Activated naive CD4-positive, alpha-beta T cell treated with anti-CD3 and anti-CD28 coated beads for 36 hours (primary cell): ENCODE results near the gene SKIDA1. TPM values are rescaled to one million over a fixed set of nuclear protein-coding genes. Genes with fewer than 3 reads are reported as not detected.
A peak's percentile ranks its signal among the peaks of the same experiment; 100 is the strongest.

Source experiments
- CTCF ChIA-PET: fragments of 350-600 bp; sonication (Branson Sonifier 250); formaldehyde crosslinking; loops from one replicate; lab custom pipeline; 2021; ENCODE audit warnings: antibody characterized with exemption; lab: Charles Lee
- DNase-seq: peaks from one replicate; pipeline ENCODE4 v3.0.0-alpha.2; 2020
- H3K27ac Mint-ChIP-seq: one replicate; pipeline ENCODE4 v1.8.0; 2021; ENCODE audit warnings: mild to moderate bottlenecking, mixed read lengths
- H3K27me3 Mint-ChIP-seq: one replicate; pipeline ENCODE4 v1.8.0; 2021; ENCODE audit warnings: low read depth, mixed read lengths
- H3K36me3 Mint-ChIP-seq: one replicate; pipeline ENCODE4 v1.8.0; 2021; ENCODE audit warnings: low read depth, mixed read lengths
- H3K4me1 Mint-ChIP-seq: one replicate; pipeline ENCODE4 v1.8.0; 2021; ENCODE audit warnings: low read depth, mixed read lengths
- H3K4me3 Mint-ChIP-seq: one replicate; pipeline ENCODE4 v1.8.0; 2021; ENCODE audit warnings: mild to moderate bottlenecking, moderate library complexity, mixed read lengths
- H3K9me3 Mint-ChIP-seq: one replicate; pipeline ENCODE4 v1.8.0; 2021; ENCODE audit warnings: mixed read lengths
- intact Hi-C: fragments of 100-400 bp; cut with micrococcal nuclease; formaldehyde crosslinking; loops from one replicate; pipeline ENCODE4 v1.15.1; 2023
- total RNA-seq, 2 experiments: library from RNA; stranded (reverse); gene quantifications; one replicate each; pipeline ENCODE4 v1.2.3, GENCODE V29; 2021

SKIDA1 gene
- total RNA-seq, 2 experiments from 2014 or later: 0.10 TPM; not detected in 1

- CTCF ChIA-PET: no interaction called here
- no peaks in the 10 kb centered on the region for H3K27me3 Mint-ChIP-seq
- intact Hi-C loops: loop anchor here (1.0 to 5.0 kb wide), 10 partner anchors 10 to 1562 kb away; partner anchors contain the start of genes COMMD3, DNAJC1, MSRB2 and SKIDA1
- peak overlapping the region; percentile 85 for H3K4me3 Mint-ChIP-seq
- peak overlapping the region; percentile 63 for H3K27ac Mint-ChIP-seq
- peaks cover 19% of the 10 kb centered on the region for H3K4me1 Mint-ChIP-seq
- no peaks in the 10 kb centered on the region for H3K9me3 Mint-ChIP-seq
- peak; percentile 58 for DNase-seq
- peaks cover 18% of the 10 kb centered on the region for H3K36me3 Mint-ChIP-seq
Measured at GRCh38 chr10:21534604-21535493, 9.4 kb upstream of the SKIDA1 start.

- DNase-seq: no peak
- H3K36me3 Mint-ChIP-seq: peaks cover 14% of the 10 kb centered on the region
- intact Hi-C loops: loop anchor here (1.0 to 5.0 kb wide), 10 partner anchors 9 to 1563 kb away; partner anchors contain the start of genes COMMD3, DNAJC1, MSRB2 and SKIDA1
- H3K4me1 Mint-ChIP-seq: peaks cover 19% of the 10 kb centered on the region
- CTCF ChIA-PET: no interaction called here
- peak overlapping the region; percentile 85 for H3K4me3 Mint-ChIP-seq
- no peaks in the 10 kb centered on the region for H3K27me3 Mint-ChIP-seq
- peak overlapping the region; percentile 63 for H3K27ac Mint-ChIP-seq
- H3K9me3 Mint-ChIP-seq: no peaks in the 10 kb centered on the region
Measured at GRCh38 chr10:21534280-21534586, 8.8 kb upstream of the SKIDA1 start.

DNA sequence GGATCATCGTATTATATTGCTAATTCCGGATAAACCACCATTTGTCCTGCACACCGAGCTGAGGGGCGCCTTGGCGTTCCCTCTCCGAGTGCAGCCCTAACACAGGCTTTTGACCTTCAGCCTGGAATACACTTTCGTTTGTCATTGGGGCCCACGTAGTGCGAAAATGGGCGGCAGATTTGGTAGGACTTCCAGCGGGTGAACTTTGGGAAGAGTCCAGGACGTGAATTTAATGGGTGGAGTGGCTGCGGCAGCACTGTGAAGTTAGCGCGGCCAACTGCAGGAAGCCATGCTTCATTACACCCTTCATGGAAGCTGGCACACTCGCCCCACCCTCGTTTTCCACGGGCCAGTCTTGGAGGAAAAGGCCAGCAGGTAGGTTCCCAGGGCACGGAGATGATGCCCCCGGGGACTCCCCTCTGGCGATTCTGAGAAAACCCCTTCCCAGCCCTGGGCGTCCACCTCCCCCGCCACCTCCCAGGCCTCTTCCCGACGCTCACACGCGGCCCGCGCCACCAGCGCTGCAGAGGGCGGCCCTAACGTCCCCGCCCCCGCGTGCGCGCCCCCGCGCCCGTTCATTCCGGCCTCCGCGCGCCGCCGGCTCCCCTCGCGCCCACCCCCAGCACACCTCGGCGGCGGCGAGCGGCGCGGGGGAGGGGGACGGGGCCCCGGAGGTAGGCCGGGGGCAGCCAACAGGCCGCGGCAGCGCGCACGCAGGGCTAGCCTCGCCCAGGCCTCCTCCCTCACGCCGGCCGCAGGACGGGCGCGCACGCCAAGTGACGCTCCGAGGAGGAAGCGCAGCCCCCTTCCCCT lies 8.2 kb upstream of the SKIDA1 start, which contains the start of gene MLLT10:
TSS of gene MLLT10 (plus strand) at position 766 of the 813 bp plus-strand sequence. CDS start 413 bp downstream, outside the sequence.
- peak; percentile 91 for DNase-seq
- intact Hi-C loops: loop anchor here (1.0 to 5.0 kb wide), 10 partner anchors 8 to 1564 kb away; partner anchors contain the start of genes COMMD3, DNAJC1, MSRB2 and SKIDA1
- Mint-ChIP-seq H3K36me3 (peaks cover 12% of the 10 kb centered on the region), H3K27ac (peak within 1 kb of the TSS; percentile 91), H3K4me3 (peak within 1 kb of the TSS; percentile 85), H3K27me3 (no peaks in the 10 kb centered on the region), H3K9me3 (no peaks in the 10 kb centered on the region), H3K4me1 (peaks cover 23% of the 10 kb centered on the region)
- CTCF ChIA-PET: interaction anchor here (1.5 to 1.7 kb wide), 2 partner anchors 38 to 39 kb away, joined by 3 to 5 read pairs; no protein-coding TSS in a partner anchor

DNA sequence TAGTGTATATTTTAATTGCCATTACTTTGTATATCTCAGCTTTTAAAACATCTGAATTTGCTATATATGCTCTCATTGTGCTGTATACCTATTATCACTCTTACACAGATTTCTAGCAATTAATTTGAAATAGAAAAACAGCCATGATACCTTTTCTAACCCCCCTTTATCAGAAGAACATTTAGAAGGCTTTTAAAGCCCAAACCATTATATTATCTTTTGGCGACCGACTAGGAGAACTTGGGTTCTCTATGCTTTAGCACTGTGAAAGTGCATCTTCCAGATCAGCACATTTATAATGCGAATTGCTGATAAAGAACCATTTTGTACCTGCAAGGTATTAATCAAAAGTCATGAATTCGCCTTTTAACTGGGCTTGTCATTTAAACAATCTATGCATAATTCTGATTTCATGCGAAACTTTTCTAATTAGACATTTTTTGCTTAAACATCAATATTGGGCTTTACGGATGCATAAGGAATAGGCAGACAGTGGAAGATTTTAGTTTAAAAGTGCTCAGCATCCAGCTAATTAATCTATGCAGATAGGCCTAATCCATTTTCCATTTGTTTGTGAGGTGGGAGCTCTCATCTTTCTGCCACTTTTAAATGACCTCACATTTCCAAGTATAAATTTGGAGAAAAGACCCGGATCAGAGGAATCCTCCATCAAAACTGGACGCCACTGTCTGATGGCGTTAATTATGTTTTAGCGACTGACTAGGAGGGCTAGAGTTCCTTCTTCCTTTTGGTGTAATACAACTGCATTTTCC lies 7.4 kb upstream of the SKIDA1 start:
- Mint-ChIP-seq H3K27me3 (no peaks in the 10 kb centered on the region), H3K4me1 (peaks cover 26% of the 10 kb centered on the region), H3K4me3 (peak overlapping the region; percentile 85), H3K27ac (peak overlapping the region; percentile 91), H3K9me3 (no peaks in the 10 kb centered on the region), H3K36me3 (peaks cover 8% of the 10 kb centered on the region)
- DNase-seq: no peak
- intact Hi-C loops: loop anchor here (5.0 kb wide), 4 partner anchors 144 to 1564 kb away; partner anchors contain the start of genes COMMD3 and MSRB2
- CTCF ChIA-PET: interaction anchor here (0.6 to 1.7 kb wide), 3 partner anchors 8 to 39 kb away, joined by 3 to 5 read pairs (median 3); no protein-coding TSS in a partner anchor

- intact Hi-C loops: loop anchor here (5.0 kb wide), 4 partner anchors 146 to 1566 kb away; partner anchors contain the start of genes COMMD3 and MSRB2
- CTCF ChIA-PET: interaction anchor here (0.7 kb wide), 1 partner anchor 15 kb away, joined by 4 read pairs; no protein-coding TSS in a partner anchor
Measured at GRCh38 chr10:21531164-21531563, 5.7 kb upstream of the SKIDA1 start.

GRCh38 chr10:21530641-21531040 lies 5.2 kb upstream of the SKIDA1 start:
- peaks cover 29% of the 10 kb centered on the region for H3K4me1 Mint-ChIP-seq
- no peak overlapping the region for H3K4me3 Mint-ChIP-seq
- peaks cover 3% of the 10 kb centered on the region for H3K36me3 Mint-ChIP-seq
- H3K27me3 Mint-ChIP-seq: no peaks in the 10 kb centered on the region
- intact Hi-C loops: loop anchor here (5.0 kb wide), 4 partner anchors 147 to 1567 kb away; partner anchors contain the start of genes COMMD3 and MSRB2
- CTCF ChIA-PET: interaction anchor here (1.3 kb wide), 1 partner anchor 34 kb away, joined by 3 read pairs; no protein-coding TSS in a partner anchor
- DNase-seq: no peak
- no peaks in the 10 kb centered on the region for H3K9me3 Mint-ChIP-seq
- H3K27ac Mint-ChIP-seq: no peak overlapping the region

More at GRCh38 chr10:21531164-21531563, 5.7 kb upstream of the SKIDA1 start:
- H3K27me3 Mint-ChIP-seq: no peaks in the 10 kb centered on the region
- H3K36me3 Mint-ChIP-seq: peaks cover 3% of the 10 kb centered on the region
- no peak for DNase-seq
- no peaks in the 10 kb centered on the region for H3K9me3 Mint-ChIP-seq
- no peak overlapping the region for H3K4me3 Mint-ChIP-seq
- peaks cover 29% of the 10 kb centered on the region for H3K4me1 Mint-ChIP-seq
- no peak overlapping the region for H3K27ac Mint-ChIP-seq

GRCh38 chr10:21530168-21530567 lies 4.7 kb upstream of the SKIDA1 start:
- intact Hi-C loops: loop anchor here (5.0 kb wide), 4 partner anchors 147 to 1567 kb away; partner anchors contain the start of genes COMMD3 and MSRB2
- Mint-ChIP-seq H3K27ac (no peak overlapping the region), H3K27me3 (peaks cover under 1% of the 10 kb centered on the region), H3K4me3 (no peak overlapping the region), H3K4me1 (peaks cover 30% of the 10 kb centered on the region), H3K36me3 (peaks cover 2% of the 10 kb centered on the region), H3K9me3 (no peaks in the 10 kb centered on the region)
- no peak for DNase-seq
- CTCF ChIA-PET: interaction anchor here (1.3 kb wide), 1 partner anchor 34 kb away, joined by 3 read pairs; no protein-coding TSS in a partner anchor

DNA sequence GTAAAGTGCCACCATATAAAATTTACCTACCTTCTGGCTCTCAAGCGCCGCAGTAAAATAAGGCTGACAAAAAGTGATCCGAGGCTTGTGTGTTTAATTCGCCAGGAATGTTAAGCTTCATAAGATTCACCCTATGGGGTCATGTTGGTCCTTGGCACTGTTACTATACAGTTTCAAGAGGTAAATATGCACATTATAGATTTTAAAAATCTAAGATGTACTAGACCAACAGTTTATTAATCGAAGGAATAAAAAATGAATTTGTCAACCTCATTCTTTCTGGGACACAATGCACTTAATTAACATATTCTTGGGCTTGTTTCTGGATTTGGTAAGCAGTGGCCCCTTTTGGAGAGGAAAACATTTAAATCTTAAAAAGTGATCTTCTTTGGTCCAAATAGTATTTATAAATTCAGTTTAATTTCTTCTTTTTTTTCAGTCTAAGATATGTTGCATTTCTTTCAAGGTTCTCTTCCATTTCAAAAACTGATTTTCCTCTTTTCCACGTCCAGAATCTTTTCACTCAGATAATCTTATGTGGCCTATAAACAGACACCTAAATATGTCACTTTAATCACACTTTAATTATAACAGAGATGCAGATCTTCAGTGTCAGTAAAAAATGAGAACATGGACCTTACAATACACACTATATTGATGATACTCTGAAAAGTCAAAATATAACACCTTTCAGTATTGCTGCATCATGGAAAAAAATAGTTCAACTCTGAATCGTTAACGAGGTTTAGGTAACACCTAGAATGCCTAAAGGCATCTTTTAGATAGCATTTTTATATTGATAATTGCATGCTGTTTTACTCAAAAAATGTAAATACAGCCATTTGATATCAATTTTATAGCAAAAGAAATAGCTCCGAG lies 3.8 kb upstream of the SKIDA1 start:
- Mint-ChIP-seq H3K4me1 (peaks cover 32% of the 10 kb centered on the region), H3K27ac (no peak overlapping the region), H3K4me3 (no peak overlapping the region), H3K9me3 (no peaks in the 10 kb centered on the region), H3K36me3 (peaks cover 2% of the 10 kb centered on the region), H3K27me3 (peaks cover 7% of the 10 kb centered on the region)
- no peak for DNase-seq
- intact Hi-C loops: loop anchor here (5.0 to 10.0 kb wide), 3 partner anchors 1126 to 1918 kb away; partner anchors contain the start of gene PIP4K2A
- CTCF ChIA-PET: interaction anchor here (0.6 to 1.3 kb wide), 2 partner anchors 33 kb away, joined by 3 to 4 read pairs; no protein-coding TSS in a partner anchor

DNA sequence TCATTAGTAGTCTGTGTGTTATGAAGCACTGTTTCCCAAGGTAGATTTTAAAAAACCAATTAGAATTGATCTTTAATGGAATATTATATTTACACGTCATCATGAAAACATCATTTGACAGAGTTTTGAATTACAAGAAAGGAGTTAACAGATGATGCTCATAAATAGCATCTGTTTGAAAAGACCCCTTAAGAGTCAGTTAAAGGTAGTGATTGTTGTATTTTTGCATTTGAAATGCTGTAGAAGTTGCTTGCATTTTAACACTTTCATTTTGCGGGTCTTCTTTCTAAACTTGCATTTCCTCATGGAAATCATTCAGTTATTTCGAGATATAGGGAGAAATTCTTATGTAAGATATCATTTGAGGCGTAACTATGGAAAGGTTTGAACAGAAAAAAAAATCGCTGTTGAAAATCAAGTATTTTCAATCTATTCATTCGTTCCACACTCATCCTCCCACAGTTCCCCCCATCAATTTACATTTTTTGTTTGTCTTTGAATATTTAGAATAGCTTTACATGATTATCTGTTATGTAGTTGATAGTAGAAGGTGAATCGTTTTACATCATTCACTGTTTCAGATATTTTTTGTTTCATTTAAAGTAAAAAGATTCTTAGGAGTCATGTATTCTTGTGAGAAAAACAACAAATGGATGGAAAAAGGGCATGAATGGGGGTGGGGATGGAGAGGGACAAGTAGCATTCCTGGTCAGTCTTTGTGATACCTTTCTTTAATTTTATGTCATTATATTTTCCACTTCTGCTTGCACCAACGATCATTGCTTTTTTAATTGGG lies 3.0 kb upstream of the SKIDA1 start:
- Mint-ChIP-seq H3K36me3 (peaks cover 2% of the 10 kb centered on the region), H3K9me3 (no peaks in the 10 kb centered on the region), H3K27ac (no peak overlapping the region), H3K27me3 (peaks cover 11% of the 10 kb centered on the region), H3K4me3 (no peak overlapping the region), H3K4me1 (peaks cover 32% of the 10 kb centered on the region)
- intact Hi-C loops: loop anchor here (5.0 to 10.0 kb wide), 3 partner anchors 1126 to 1919 kb away; partner anchors contain the start of gene PIP4K2A
- CTCF ChIA-PET: no interaction called here
- DNase-seq: no peak
